GM19467 (cell line): ENCODE results near the gene PRKG1.
"Not testable (repeated sequence)": the region's sequence is repeated elsewhere in the genome, so short reads cannot be mapped to it uniquely, and the experiment has no call there.

Experiments
- ATAC-seq: cut with Tn5 transposase; IDR thresholded peaks from one replicate; pipeline ENCODE4 v1.9.1; 2021; ENCODE audit warnings: mild to moderate bottlenecking, moderate library complexity; ENCODE audit not compliant: unreplicated experiment

PRKG1 gene

GRCh38 chr10:51672039-51672535 is 597.8 kb downstream of the PRKG1 start:
- no peak for ATAC-seq

- no peak for ATAC-seq
Measured at GRCh38 chr10:51675088-51675487, 600.8 kb downstream of the PRKG1 start.

GRCh38 chr10:51679841-51680240 is 605.6 kb downstream of the PRKG1 start:
- no peak for ATAC-seq

DNA sequence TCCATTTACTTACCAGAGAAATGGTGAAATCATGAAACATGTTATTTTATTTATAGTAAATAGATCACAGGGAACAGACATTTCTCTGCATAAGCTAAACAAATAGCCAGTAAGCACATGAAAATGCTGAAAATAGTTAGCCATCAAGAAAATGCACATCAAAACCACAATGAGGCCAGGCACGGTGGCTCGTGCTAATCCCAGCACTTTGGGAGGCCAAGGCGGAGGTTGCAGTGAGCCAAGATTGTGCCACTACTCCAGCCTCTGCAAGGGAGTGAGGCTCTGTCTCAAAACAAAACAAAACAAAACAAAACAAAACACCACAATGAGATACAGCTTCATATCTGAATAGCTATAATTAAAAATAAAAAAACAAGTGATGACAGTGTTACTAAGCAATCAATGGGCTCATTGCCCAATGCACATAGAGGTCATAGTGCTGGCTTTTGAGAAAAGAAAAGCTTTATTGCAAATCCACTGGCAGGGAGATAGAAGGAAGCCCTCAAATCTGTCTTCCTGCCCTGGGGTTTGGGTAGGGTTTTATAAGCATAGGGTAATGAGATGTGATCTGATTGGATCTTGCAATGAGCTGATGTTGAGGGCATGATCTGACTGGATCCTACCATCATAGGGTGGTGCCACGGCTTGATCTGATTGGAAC is 608.9 kb downstream of the PRKG1 start:
- no peak for ATAC-seq

- ATAC-seq = no peak
Measured at GRCh38 chr10:51685768-51686167, 611.5 kb downstream of the PRKG1 start.

GRCh38 chr10:51687296-51687695 is 613.0 kb downstream of the PRKG1 start:
- no peak for ATAC-seq

DNA sequence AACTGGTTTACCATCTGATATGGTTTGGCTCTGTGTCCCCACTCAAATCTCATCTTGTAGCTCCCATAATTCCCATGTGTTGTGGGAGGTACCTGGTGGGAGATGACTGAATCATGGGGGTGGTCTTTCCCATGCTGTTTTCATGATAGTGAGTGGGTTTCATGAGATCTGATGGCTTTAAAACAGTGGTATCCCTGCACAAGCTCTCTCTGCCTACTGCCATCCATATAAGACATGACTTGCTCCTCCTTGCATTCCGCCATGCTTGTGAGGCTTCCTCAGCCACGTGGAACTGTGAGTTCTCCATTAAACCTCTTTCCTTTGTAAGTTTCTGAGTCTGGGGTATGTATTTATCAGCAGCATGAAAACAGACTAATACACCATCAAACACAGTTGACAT is 614.5 kb downstream of the PRKG1 start:
- ATAC-seq = not testable (repeated sequence)

GRCh38 chr10:51689536-51689935 is 615.2 kb downstream of the PRKG1 start:
- no peak for ATAC-seq

GRCh38 chr10:51691135-51691534 is 616.8 kb downstream of the PRKG1 start:
- ATAC-seq = no peak

DNA sequence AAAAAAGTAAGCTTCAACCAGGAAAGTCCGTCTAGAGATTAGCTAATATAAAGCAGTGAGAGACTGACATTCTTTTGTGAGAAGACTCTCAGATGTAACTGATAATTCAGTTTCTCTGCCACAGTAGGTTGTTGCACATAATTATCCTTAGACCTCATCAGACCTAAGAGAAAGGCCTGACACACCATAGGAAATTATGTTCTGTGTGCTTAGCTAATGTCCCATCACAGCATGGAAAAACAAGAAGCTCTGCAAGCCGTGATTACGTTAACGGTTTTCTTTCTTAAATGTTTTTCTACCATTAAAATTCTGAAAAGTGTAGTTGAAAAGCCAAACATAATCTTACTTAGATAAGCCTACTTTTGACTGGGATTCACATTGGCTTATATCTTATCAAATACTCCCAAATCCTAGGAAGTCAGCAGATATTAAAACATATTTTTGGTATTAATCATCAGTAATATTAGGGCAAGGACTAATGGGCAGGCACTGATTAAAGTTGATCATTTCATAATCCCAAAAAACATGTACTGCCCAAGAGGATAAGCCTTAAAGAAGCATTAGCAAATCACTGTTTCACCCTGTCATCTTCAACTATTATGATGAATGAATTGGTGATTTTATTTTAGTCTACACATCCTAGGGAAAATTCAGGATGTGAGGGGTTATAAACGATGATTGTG is 619.9 kb downstream of the PRKG1 start:
- ATAC-seq = no peak

DNA sequence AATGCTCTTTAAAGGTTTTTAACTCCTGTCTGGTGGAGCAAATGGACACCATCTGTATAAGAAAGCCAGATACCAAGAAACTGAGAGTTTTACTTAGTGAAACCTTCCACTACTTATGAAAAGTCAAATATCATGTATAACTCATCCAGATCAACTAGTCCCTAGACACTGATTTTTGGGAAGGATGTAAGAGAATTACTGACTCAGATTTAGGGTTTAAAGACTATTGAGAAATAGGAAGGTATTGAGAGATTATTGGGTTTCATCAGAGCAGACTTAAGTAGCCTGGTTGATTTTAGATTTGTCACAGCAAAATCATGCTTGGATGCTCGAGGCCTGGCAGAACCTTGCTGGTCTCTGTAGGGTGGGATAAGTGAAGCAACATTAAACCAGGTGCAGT is 622.0 kb downstream of the PRKG1 start:
- ATAC-seq = no peak

DNA sequence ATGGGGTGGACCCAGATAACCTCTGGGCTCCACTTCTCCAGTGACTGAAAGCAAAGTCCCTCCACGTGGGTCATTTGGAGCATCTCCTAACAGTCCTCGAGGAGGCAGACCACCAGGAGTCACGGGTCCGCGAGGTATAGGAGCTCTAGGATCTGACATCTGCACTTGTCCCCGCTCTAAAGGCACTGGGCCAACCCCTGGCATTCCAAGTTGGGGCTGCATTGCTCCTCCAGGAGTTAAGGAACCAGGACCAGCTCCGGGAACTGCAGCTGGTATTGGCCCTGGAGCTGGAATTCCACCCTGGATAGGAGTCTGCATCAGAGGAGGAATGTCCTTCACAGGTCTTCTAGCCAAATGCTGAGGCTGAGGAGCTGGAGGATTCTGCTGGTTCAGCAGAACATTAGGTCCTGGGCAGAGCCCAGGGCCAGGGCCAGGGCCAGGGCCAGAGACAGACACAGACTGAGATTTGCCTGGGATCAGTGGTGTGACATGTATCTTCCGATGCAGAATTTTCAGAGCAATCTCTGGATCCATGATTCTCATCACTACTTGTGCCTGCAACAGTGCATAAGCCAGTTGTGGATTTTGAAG is 624.3 kb downstream of the PRKG1 start:
- no peak for ATAC-seq

GRCh38 chr10:51699145-51699474 is 624.8 kb downstream of the PRKG1 start:
- ATAC-seq = peak; percentile 32

GRCh38 chr10:51699475-51700227 is 625.4 kb downstream of the PRKG1 start, which contains the start of gene CSTF2T:
TSS of gene CSTF2T (minus strand) at chr10:51699595. CDS start at chr10:51699549, 46 bp downstream.
- ATAC-seq = peak; percentile 93

GRCh38 chr10:51700228-51700817 is 626.0 kb downstream of the PRKG1 start:
- no peak for ATAC-seq

DNA sequence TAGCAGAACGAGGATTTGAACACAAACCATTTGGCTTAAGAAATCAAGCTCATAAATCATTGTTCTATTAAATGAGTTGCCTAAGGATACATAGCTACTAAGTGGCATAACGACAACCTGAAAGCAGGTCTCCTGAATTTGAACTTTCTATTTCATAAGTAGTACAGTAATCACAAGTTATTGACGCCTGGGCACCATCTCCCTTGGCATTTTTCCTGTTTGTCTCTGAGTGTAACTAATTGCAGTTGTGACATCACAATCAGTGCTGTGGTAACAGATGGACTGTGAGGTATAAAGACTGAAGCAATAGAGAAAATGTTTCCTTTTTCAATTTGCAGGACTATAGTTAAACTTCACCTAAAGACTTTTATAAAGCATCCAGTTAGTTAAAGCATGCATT is 631.5 kb downstream of the PRKG1 start:
- ATAC-seq = no peak

GRCh38 chr10:51706225-51706624 is 631.9 kb downstream of the PRKG1 start:
- ATAC-seq = no peak

DNA sequence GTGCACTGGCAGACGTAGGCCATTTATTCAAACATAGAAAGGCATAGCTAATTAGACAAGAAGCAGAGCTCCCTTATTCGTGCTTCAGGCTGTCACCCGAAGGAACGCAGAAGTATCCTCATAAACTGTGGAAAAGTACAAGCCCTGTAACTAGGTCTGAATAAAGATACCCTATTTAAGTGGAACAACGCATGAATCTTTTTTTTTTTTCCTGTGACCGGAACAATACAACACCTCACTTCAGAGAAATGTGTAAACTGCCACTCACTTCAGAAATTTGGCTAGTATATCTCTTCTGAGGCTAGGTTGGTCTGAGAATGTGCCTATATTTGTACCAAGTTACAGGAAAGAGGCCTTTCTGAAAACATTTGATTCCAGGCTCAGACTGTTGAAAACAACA is 633.1 kb downstream of the PRKG1 start:
- no peak for ATAC-seq

GRCh38 chr10:51707821-51708424 is 633.6 kb downstream of the PRKG1 start:
- ATAC-seq = no peak

- no peak for ATAC-seq
Measured at GRCh38 chr10:51708609-51709008, 634.3 kb downstream of the PRKG1 start.
